Panc1 (cell line): Measurements from ENCODE around the gene RGCC. TPM values are rescaled to one million over a fixed set of nuclear protein-coding genes. Genes with fewer than 3 reads are reported as not detected.

ENCODE experiments used
- ATAC-seq: fragments of 200-7000 bp; cut with Tn5 transposase; 2 replicates; pipeline ENCODE4 v1.9.1; 2020; ENCODE audit warnings: mild to moderate bottlenecking, moderate library complexity
- BruUV-seq: library from RNA; stranded (reverse); fragments of 400-500 nt; replicated peaks from 2 replicates; lab custom pipeline; 2021; lab: Mats Ljungman, UMichigan
- CTCF ChIA-PET: fragments of 300-600 bp; sonication (Branson Sonifier 250); formaldehyde crosslinking; loops from one replicate; lab custom pipeline; 2022; ENCODE audit warnings: antibody characterized with exemption; lab: Charles Lee
- POLR2A ChIA-PET: fragments of 300-600 bp; sonication (Branson Sonifier 250); formaldehyde crosslinking; loops from one replicate; lab custom pipeline; 2022; ENCODE audit warnings: antibody characterized with exemption; lab: Charles Lee
- DNase-seq: peaks from one replicate; pipeline ENCODE4 v3.0.0-alpha.2; 2010; ENCODE audit warnings: low read depth, low spot score
- H3K27ac ChIP-seq: 2 replicates; pipeline ENCODE4 v1.5.1; 2011; ENCODE audit warnings: mild to moderate bottlenecking, low read length, inconsistent platforms
- H3K27me3 ChIP-seq: fragments of 200-500 bp; sonication (Bioruptor generic); 2 replicates; pipeline ENCODE4 v1.6.0; 2014; ENCODE audit warnings: low read length, inconsistent platforms; ENCODE audit not compliant: control insufficient read depth, insufficient read depth
- H3K36me3 ChIP-seq: fragments of 200-500 bp; sonication (Bioruptor generic); 2 replicates; pipeline ENCODE4 v1.5.1; 2014; ENCODE audit warnings: inconsistent platforms, mild to moderate bottlenecking, low read length, moderate library complexity; ENCODE audit not compliant: control insufficient read depth, insufficient read depth
- H3K4me1 ChIP-seq: 2 replicates; pipeline ENCODE4 v1.5.1; 2011; ENCODE audit warnings: inconsistent platforms, mild to moderate bottlenecking, low read length, moderate library complexity; ENCODE audit not compliant: control insufficient read depth, insufficient read depth
- H3K4me3 ChIP-seq, 2 experiments: 2 replicates each; pipeline ENCODE4 v1.5.1; 2011 to 2012; ENCODE audit warnings: low read depth in 2 of 2, low read length in 2 of 2, mild to moderate bottlenecking in 2 of 2, inconsistent platforms in 1 of 2, moderate library complexity in 1 of 2
- H3K9me3 ChIP-seq: fragments of 200-500 bp; sonication (Bioruptor generic); 2 replicates; pipeline ENCODE4 v1.5.1; 2014; ENCODE audit warnings: low read depth, mild to moderate bottlenecking, inconsistent platforms, low read length, moderate library complexity; ENCODE audit not compliant: control insufficient read depth, insufficient read depth
- POLR2AphosphoS5 ChIP-seq: IDR thresholded peaks from 2 replicates; pipeline ENCODE4 v1.6.1; 2012; ENCODE audit warnings: mild to moderate bottlenecking, low read depth, low read length, moderate library complexity
- REST ChIP-seq, 2 experiments: IDR thresholded peaks; 2 replicates each; pipeline ENCODE4 v1.6.1; 2011 to 2012; ENCODE audit warnings: low read depth in 2 of 2, control low read depth in 1 of 2, low read length in 1 of 2, mild to moderate bottlenecking in 1 of 2, moderate library complexity in 1 of 2; ENCODE audit not compliant: insufficient read depth in 1 of 2
- SIN3A ChIP-seq: IDR thresholded peaks from 2 replicates; pipeline ENCODE4 v1.6.1; 2012; ENCODE audit warnings: low read depth, mild to moderate bottlenecking, low read length, moderate library complexity, borderline replicate concordance; ENCODE audit not compliant: insufficient read depth
- TCF7L2 ChIP-seq: IDR thresholded peaks from 2 replicates; pipeline ENCODE4 v1.6.1; 2011; ENCODE audit warnings: mild to moderate bottlenecking, low read depth, low read length, inconsistent platforms
- in situ Hi-C: cut with HindIII; loops from 2 replicates; pipeline ENCODE4 v1.10.0; 2016; ENCODE audit warnings: low sequenced_read_pairs, low pct_unique_long_range_greater_than_20kb
- intact Hi-C: fragments of 100-400 bp; cut with micrococcal nuclease; formaldehyde crosslinking; loops from one replicate; pipeline ENCODE4 v1.10.0; 2022; ENCODE audit not compliant: unreplicated experiment
- total RNA-seq: library from RNA; stranded (reverse); gene quantifications from one replicate; pipeline ENCODE4 v1.2.1, GENCODE V29; 2021; ENCODE audit not compliant: unreplicated experiment
- TF ChIP-seq, protein P1 (sequence below): fragments of 450-650 bp; IDR thresholded peaks from 2 replicates; pipeline ENCODE4 v1.5.1; 2017; ENCODE audit warnings: mild to moderate bottlenecking

Gene RGCC
- total RNA-seq, 1 experiment from 2014 or later = 6.7 TPM

DNA sequence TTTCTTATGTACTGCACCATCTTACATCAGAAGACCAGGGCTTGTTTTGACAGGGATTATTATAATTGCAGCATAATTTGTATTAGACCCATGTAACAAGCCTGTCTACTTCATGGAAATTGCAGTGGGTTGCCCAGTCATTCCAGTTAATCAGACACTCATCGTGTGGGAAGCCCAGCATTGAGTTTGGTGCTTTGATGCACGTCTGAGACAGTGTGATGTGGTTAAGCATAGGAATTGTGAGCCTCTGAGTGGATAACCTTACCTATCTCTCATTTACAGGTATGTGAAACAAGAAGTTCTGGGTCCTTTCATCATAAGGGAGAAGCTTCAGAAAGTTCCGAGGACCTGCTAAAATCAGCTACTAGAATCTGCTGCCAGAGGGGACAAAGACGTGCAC is 12.8 kb downstream of the RGCC start:
- Histone ChIP-seq H3K27me3 (no peaks in the 10 kb centered on the region), H3K9me3 (no peaks in the 10 kb centered on the region), H3K27ac (no peak overlapping the region), H3K4me3 (no peak overlapping the region), H3K4me1 (no peaks in the 10 kb centered on the region), H3K36me3 (no peaks in the 10 kb centered on the region)
- no peak for ATAC-seq
- in situ Hi-C loops = no loop called here
- intact Hi-C loops = no loop called here
- ChIA-PET POLR2A (no interaction called here), CTCF (no interaction called here)
- TF ChIP-seq POLR2AphosphoS5 = no peak
- no peak for TF ChIP-seq SIN3A
- no peak for TF ChIP-seq REST (IDR thresholded peaks at IDR 0.05; ENCODE audit: insufficient read depth in 1 of 2, low read depth in 2 of 2, low read length in 1 of 2)
- no peak for TF ChIP-seq TCF7L2
- TF ChIP-seq, protein P1, sequence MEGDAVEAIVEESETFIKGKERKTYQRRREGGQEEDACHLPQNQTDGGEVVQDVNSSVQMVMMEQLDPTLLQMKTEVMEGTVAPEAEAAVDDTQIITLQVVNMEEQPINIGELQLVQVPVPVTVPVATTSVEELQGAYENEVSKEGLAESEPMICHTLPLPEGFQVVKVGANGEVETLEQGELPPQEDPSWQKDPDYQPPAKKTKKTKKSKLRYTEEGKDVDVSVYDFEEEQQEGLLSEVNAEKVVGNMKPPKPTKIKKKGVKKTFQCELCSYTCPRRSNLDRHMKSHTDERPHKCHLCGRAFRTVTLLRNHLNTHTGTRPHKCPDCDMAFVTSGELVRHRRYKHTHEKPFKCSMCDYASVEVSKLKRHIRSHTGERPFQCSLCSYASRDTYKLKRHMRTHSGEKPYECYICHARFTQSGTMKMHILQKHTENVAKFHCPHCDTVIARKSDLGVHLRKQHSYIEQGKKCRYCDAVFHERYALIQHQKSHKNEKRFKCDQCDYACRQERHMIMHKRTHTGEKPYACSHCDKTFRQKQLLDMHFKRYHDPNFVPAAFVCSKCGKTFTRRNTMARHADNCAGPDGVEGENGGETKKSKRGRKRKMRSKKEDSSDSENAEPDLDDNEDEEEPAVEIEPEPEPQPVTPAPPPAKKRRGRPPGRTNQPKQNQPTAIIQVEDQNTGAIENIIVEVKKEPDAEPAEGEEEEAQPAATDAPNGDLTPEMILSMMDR = no peak
- no TSS peak for BruUV-seq
- DNase-seq = no peak

GRCh38 chr13:41471785-41472184 is 14.4 kb downstream of the RGCC start:
- no peak overlapping the region for H3K4me3 ChIP-seq
- CTCF ChIA-PET = no interaction called here
- intact Hi-C loops (no loop called here), in situ Hi-C loops (no loop called here)
- no peaks in the 10 kb centered on the region for H3K36me3 ChIP-seq
- BruUV-seq = no TSS peak
- H3K27me3 ChIP-seq = no peaks in the 10 kb centered on the region
- ATAC-seq (no peak), DNase-seq (no peak)
- no peaks in the 10 kb centered on the region for H3K4me1 ChIP-seq
- no peak overlapping the region for H3K27ac ChIP-seq
- no peak for TF ChIP-seq TCF7L2
- TF ChIP-seq, protein P1 = no peak
- no peak for TF ChIP-seq REST (IDR thresholded peaks at IDR 0.05; ENCODE audit: insufficient read depth in 1 of 2, low read depth in 2 of 2, low read length in 1 of 2)
- no peak for TF ChIP-seq SIN3A
- TF ChIP-seq POLR2AphosphoS5 = no peak
- POLR2A ChIA-PET = no interaction called here
- no peaks in the 10 kb centered on the region for H3K9me3 ChIP-seq
